Naive B cell (primary cell): ENCODE data around the gene PRKG1. TPM values are rescaled to one million over a fixed set of nuclear protein-coding genes. Genes with fewer than 3 reads are reported as not detected.

Experiments used
- ATAC-seq, 2 donors: fragments of 150-1000 bp; cut with Tn5 transposase; 2 replicates each; pipeline ENCODE4 v1.10.0; 2021; ENCODE audit warnings: low read depth in 2 of 2, mild to moderate bottlenecking in 2 of 2, moderate library complexity in 2 of 2
- DNase-seq: peaks from one replicate; pipeline ENCODE4 v3.0.0; 2022
- H3K27ac Mint-ChIP-seq, 6 donors: one replicate each; pipeline ENCODE4 v1.8.0; 2020 to 2022; ENCODE audit warnings: mild to moderate bottlenecking in 6 of 6, mixed read lengths in 6 of 6, moderate library complexity in 5 of 6, inconsistent platforms in 2 of 6
- H3K27me3 Mint-ChIP-seq, 3 donors: one replicate each; pipeline ENCODE4 v1.8.0; 2021 to 2022; ENCODE audit warnings: mixed read lengths in 3 of 3, mild to moderate bottlenecking in 1 of 3
- H3K36me3 Mint-ChIP-seq, 2 donors: one replicate each; pipeline ENCODE4 v1.8.0; 2020 to 2022; ENCODE audit warnings: mixed read lengths in 2 of 2, inconsistent platforms in 1 of 2, mild to moderate bottlenecking in 1 of 2
- H3K4me1 Mint-ChIP-seq, 3 donors: one replicate each; pipeline ENCODE4 v1.8.0; 2020 to 2022; ENCODE audit warnings: mixed read lengths in 3 of 3, inconsistent platforms in 1 of 3, mild to moderate bottlenecking in 1 of 3, moderate library complexity in 1 of 3
- H3K4me3 Mint-ChIP-seq, 8 donors: one replicate each; pipeline ENCODE4 v1.8.0; 2020 to 2022; ENCODE audit warnings: mild to moderate bottlenecking in 8 of 8, mixed read lengths in 8 of 8, moderate library complexity in 8 of 8, inconsistent platforms in 2 of 8
- H3K9me3 Mint-ChIP-seq, 7 donors: one replicate each; pipeline ENCODE4 v1.8.0; 2020 to 2022; ENCODE audit warnings: mixed read lengths in 7 of 7, mild to moderate bottlenecking in 5 of 7, inconsistent platforms in 2 of 7, moderate library complexity in 1 of 7
- polyA plus RNA-seq, 6 donors: library from polyadenylated mRNA; unstranded; fragments of 300-500 nt; fragmentation: Illumina TruSeq; gene quantifications; one replicate each; pipeline ENCODE4 v1.2.3, GENCODE V29; 2021; ENCODE audit warnings: low read depth in 6 of 6

The PRKG1 gene
- polyA plus RNA-seq, 6 donors from 2014 or later: 0.21 TPM; not detected in 5

DNA sequence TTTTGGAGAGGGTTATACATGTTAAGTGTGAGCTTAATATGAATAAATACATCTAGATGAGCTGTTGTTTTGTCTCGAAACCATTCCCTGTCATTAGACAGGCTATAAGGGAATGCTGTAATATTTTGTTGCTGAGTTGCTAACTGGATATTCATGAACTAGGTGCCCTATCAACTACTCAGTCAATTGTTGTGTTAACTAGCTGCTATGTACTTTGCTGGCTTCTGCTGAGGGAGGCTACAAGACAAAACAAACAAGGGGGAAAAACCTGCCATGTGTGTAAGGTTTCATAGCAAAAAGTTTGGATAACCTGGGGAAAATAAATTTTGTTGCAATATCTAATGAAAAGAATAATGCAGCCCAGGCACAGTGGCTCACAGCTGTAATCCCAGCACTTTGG is 514.7 kb downstream of the PRKG1 start:
- H3K4me3 Mint-ChIP-seq: no peak overlapping the region
- DNase-seq: no peak
- no peaks in the 10 kb centered on the region for H3K36me3 Mint-ChIP-seq
- no peak overlapping the region for H3K27ac Mint-ChIP-seq
- H3K9me3 Mint-ChIP-seq: peaks cover 0 to 1% (median 0%) of the 10 kb centered on the region in 7 donors
- ATAC-seq: no peak
- no peaks in the 10 kb centered on the region for H3K4me1 Mint-ChIP-seq
- H3K27me3 Mint-ChIP-seq: no peaks in the 10 kb centered on the region

GRCh38 chr10:51590818-51591217 is 516.5 kb downstream of the PRKG1 start:
- peaks cover 0 to 1% (median 0%) of the 10 kb centered on the region in 7 donors for H3K9me3 Mint-ChIP-seq
- no peaks in the 10 kb centered on the region for H3K36me3 Mint-ChIP-seq
- no peak overlapping the region for H3K4me3 Mint-ChIP-seq
- no peak for DNase-seq
- H3K27ac Mint-ChIP-seq: peak overlapping the region in 1 of 6 donors; percentile 16
- H3K27me3 Mint-ChIP-seq: no peaks in the 10 kb centered on the region
- no peaks in the 10 kb centered on the region for H3K4me1 Mint-ChIP-seq
- ATAC-seq: no peak

GRCh38 chr10:51596695-51597094 is 522.4 kb downstream of the PRKG1 start:
- H3K36me3 Mint-ChIP-seq: no peaks in the 10 kb centered on the region
- no peak for DNase-seq
- peaks cover 0 to 5% (median 0%) of the 10 kb centered on the region in 3 donors for H3K4me1 Mint-ChIP-seq
- no peaks in the 10 kb centered on the region for H3K9me3 Mint-ChIP-seq
- no peak overlapping the region for H3K4me3 Mint-ChIP-seq
- ATAC-seq: no peak
- no peak overlapping the region for H3K27ac Mint-ChIP-seq
- no peaks in the 10 kb centered on the region for H3K27me3 Mint-ChIP-seq

- ATAC-seq (no peak), DNase-seq (no peak)
- H3K27ac Mint-ChIP-seq: no peak overlapping the region
- H3K27me3 Mint-ChIP-seq: no peaks in the 10 kb centered on the region
- H3K4me3 Mint-ChIP-seq: no peak overlapping the region
- H3K4me1 Mint-ChIP-seq: peaks cover 0 to 5% (median 0%) of the 10 kb centered on the region in 3 donors
- H3K9me3 Mint-ChIP-seq: no peaks in the 10 kb centered on the region
- no peaks in the 10 kb centered on the region for H3K36me3 Mint-ChIP-seq
Observed at GRCh38 chr10:51599647-51600046, 525.4 kb downstream of the PRKG1 start.

GRCh38 chr10:51602326-51602725 is 528.0 kb downstream of the PRKG1 start:
- H3K27ac Mint-ChIP-seq: no peak overlapping the region
- no peaks in the 10 kb centered on the region for H3K27me3 Mint-ChIP-seq
- no peaks in the 10 kb centered on the region for H3K36me3 Mint-ChIP-seq
- no peak for ATAC-seq
- H3K4me3 Mint-ChIP-seq: no peak overlapping the region
- H3K9me3 Mint-ChIP-seq: no peaks in the 10 kb centered on the region
- H3K4me1 Mint-ChIP-seq: peaks cover 0 to 5% (median 0%) of the 10 kb centered on the region in 3 donors
- DNase-seq: no peak

DNA sequence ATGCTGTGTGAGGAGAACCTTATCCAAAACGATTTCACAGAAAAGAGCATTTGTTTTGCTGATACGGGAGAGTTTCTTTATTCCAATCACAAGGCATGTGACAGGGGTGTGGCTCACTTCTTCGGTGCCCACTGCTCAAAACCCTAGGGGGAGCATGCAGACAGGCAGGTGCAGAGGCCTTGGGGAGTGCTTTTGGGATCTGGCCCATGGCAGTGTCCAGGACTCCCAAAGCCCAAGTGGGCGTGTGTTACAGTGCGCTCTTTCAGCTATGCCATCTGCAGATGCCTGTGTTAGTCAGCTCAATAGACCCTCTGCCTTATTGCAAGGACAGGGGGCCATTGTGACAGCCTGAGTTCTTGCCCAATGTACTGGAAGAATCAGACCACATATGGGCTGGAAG is 530.3 kb downstream of the PRKG1 start:
- H3K9me3 Mint-ChIP-seq: peaks cover 0 to 2% (median 0%) of the 10 kb centered on the region in 7 donors
- H3K4me1 Mint-ChIP-seq: no peaks in the 10 kb centered on the region
- DNase-seq: no peak
- no peak overlapping the region for H3K27ac Mint-ChIP-seq
- no peaks in the 10 kb centered on the region for H3K36me3 Mint-ChIP-seq
- H3K27me3 Mint-ChIP-seq: no peaks in the 10 kb centered on the region
- no peak for ATAC-seq
- H3K4me3 Mint-ChIP-seq: no peak overlapping the region

DNA sequence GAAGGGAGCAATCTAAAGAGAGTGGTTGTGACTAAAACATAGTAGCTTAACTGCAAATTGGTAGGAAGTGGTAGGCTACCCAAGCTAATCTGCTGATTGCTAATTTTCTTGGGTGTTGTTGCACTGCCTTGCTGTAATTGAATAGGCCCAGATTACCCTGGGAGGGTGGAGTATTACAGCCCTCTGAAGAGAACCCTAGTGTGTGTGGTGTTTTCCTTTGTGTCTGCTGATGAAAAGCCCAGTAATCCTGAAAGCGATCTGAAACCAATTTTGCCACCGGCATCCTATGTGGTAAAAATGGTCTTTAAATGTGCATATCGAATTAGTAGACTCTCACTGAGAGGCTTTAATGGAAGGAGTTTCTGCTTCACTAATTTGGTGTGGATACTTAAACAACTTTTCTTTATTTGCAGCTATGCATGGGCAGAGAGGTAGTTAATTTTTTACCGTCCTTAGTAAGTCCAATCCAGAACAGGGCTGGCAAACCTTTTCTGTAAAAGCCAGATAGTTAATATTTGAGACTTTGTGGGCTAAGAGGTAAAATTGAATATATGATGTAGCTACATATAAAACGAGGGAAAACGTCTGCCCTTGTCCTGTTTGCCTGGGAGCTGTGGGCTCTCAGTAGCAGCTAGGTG is 532.7 kb downstream of the PRKG1 start:
- no peaks in the 10 kb centered on the region for H3K27me3 Mint-ChIP-seq
- H3K27ac Mint-ChIP-seq: no peak overlapping the region
- ATAC-seq (no peak), DNase-seq (no peak)
- H3K4me3 Mint-ChIP-seq: no peak overlapping the region
- peaks cover 0 to 4% (median 0%) of the 10 kb centered on the region in 7 donors for H3K9me3 Mint-ChIP-seq
- no peaks in the 10 kb centered on the region for H3K36me3 Mint-ChIP-seq
- H3K4me1 Mint-ChIP-seq: no peaks in the 10 kb centered on the region

GRCh38 chr10:51607463-51607835 is 533.2 kb downstream of the PRKG1 start:
- Mint-ChIP-seq H3K4me1 (no peaks in the 10 kb centered on the region), H3K36me3 (no peaks in the 10 kb centered on the region), H3K4me3 (no peak overlapping the region), H3K9me3 (peaks cover 0 to 4% (median 0%) of the 10 kb centered on the region in 7 donors), H3K27me3 (no peaks in the 10 kb centered on the region), H3K27ac (no peak overlapping the region)
- no peak for ATAC-seq
- no peak for DNase-seq

DNA sequence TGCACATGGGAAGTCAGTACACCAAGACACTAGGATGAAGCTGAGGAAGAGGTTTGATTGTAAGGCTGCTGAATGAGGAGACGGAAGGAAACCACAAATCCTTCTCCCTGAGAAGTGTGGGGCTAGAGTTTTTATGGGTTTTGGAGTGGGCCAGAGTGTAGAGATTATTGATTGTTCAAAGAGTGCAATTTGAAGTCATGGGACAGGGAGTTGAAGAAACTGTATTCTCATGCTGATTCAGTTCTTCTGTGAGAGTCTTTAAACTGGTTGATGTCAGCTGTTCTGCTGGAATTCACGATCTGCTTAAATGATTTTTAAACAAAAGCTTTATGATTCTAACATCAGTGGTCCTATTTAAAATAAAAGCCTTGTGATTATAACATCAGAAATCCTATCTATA is 533.9 kb downstream of the PRKG1 start:
- Mint-ChIP-seq H3K27ac (no peak overlapping the region), H3K27me3 (no peaks in the 10 kb centered on the region), H3K36me3 (no peaks in the 10 kb centered on the region), H3K4me3 (no peak overlapping the region), H3K9me3 (peaks cover 0 to 4% (median 0%) of the 10 kb centered on the region in 7 donors), H3K4me1 (no peaks in the 10 kb centered on the region)
- ATAC-seq (no peak), DNase-seq (no peak)

DNA sequence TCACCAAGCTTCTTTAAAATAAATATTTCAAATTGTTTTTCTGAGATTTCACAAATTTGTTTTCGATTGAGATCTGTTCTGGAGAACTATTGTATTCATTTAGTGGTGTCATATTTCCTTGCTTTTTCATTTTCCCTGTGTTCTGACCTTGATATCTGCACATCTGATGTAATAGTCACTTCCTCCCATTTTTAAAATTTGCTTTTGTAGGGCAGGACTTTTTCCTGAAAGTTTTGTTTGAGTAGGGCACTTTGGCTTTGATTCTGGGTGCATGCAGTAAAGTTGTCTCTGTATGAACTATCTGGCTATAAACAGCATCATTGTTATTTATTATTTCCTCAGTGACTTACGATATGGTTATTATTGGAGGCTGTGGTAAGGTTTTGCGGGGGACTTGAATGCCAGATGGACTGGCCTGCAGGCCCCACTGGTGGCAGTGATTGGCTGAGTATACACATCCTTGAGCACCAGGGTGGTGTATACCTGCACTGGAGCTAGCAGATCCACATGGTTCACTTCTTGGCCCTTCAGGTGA is 541.5 kb downstream of the PRKG1 start:
- Mint-ChIP-seq H3K4me3 (no peak overlapping the region), H3K9me3 (peaks cover 3 to 19% (median 7%) of the 10 kb centered on the region in 7 donors), H3K27ac (no peak overlapping the region), H3K27me3 (peaks cover 0 to 6% (median 5%) of the 10 kb centered on the region in 3 donors), H3K36me3 (no peaks in the 10 kb centered on the region), H3K4me1 (no peaks in the 10 kb centered on the region)
- no peak for ATAC-seq
- no peak for DNase-seq

- H3K36me3 Mint-ChIP-seq: no peaks in the 10 kb centered on the region
- H3K27ac Mint-ChIP-seq: no peak overlapping the region
- H3K4me1 Mint-ChIP-seq: no peaks in the 10 kb centered on the region
- DNase-seq: no peak
- ATAC-seq: no peak
- peaks cover 3 to 19% (median 7%) of the 10 kb centered on the region in 7 donors for H3K9me3 Mint-ChIP-seq
- H3K4me3 Mint-ChIP-seq: no peak overlapping the region
- peaks cover 0 to 6% (median 5%) of the 10 kb centered on the region in 3 donors for H3K27me3 Mint-ChIP-seq
Observed at GRCh38 chr10:51617576-51618235, 543.4 kb downstream of the PRKG1 start.

GRCh38 chr10:51619365-51619764 is 545.1 kb downstream of the PRKG1 start:
- H3K4me1 Mint-ChIP-seq: no peaks in the 10 kb centered on the region
- ATAC-seq: no peak

DNA sequence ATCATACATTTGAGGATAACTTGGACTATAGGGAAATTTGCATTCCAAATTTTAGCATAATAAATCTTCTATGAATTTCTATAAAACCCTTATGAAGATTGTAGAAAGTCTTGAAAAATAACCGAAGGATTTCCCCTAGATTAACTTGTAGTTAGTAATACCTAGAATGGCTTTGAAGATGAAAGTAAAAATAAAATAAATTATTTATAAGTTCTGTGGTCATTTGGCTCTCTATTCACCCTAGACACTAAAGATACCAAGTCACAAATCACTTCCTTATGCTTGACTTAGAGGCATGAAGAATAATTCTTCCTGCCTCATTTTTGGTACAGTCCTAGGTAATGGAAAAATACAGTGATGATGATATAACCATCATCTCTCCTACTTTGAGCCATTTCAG is 545.8 kb downstream of the PRKG1 start:
- no peak for DNase-seq
- ATAC-seq: no peak
- Mint-ChIP-seq H3K4me1 (no peaks in the 10 kb centered on the region), H3K9me3 (peaks cover 0 to 9% (median 2%) of the 10 kb centered on the region in 7 donors), H3K4me3 (no peak overlapping the region), H3K27me3 (peaks cover 0 to 10% (median 6%) of the 10 kb centered on the region in 3 donors), H3K36me3 (no peaks in the 10 kb centered on the region), H3K27ac (no peak overlapping the region)

More at GRCh38 chr10:51619365-51619764, 545.1 kb downstream of the PRKG1 start:
- Mint-ChIP-seq H3K4me3 (no peak overlapping the region), H3K9me3 (peaks cover 3 to 14% (median 5%) of the 10 kb centered on the region in 7 donors), H3K27me3 (peaks cover 0 to 6% (median 5%) of the 10 kb centered on the region in 3 donors), H3K36me3 (no peaks in the 10 kb centered on the region), H3K27ac (no peak overlapping the region)
- DNase-seq: no peak

DNA sequence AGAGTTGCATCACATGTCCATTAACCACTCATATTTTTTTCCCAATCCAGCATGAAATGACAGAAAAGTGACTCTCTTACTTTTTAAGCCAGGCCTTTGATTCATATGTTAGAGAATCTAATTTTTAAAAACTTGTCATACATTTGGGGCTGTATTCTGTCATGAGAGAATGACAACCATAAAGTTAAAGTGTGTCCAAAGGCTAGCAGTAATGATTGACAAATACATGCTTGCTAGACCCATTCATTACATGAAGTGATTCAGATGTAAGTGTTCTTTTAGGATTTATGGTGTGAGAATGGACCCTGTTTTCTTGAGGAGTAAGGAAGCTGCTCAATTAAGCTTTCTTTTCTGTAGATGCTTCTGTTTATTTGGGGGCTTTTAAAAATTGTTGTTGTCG is 549.7 kb downstream of the PRKG1 start:
- H3K36me3 Mint-ChIP-seq: no peaks in the 10 kb centered on the region
- H3K9me3 Mint-ChIP-seq: no peaks in the 10 kb centered on the region
- H3K27ac Mint-ChIP-seq: no peak overlapping the region
- DNase-seq (no peak), ATAC-seq (no peak)
- no peak overlapping the region for H3K4me3 Mint-ChIP-seq
- no peaks in the 10 kb centered on the region for H3K4me1 Mint-ChIP-seq
- H3K27me3 Mint-ChIP-seq: peaks cover 0 to 5% (median 3%) of the 10 kb centered on the region in 3 donors
